Ascending aorta (tissue), 2 donors: ENCODE measurements around the gene CD302. TPM values are rescaled to one million over a fixed set of nuclear protein-coding genes. Genes with fewer than 3 reads are reported as not detected.
"Not testable (repeated sequence)": the region's sequence is repeated elsewhere in the genome, so short reads cannot be mapped to it uniquely, and the experiment has no call there.

Experiments
- DNase-seq, 2 donors: peaks; one replicate each; pipeline ENCODE4 v3.0.0-alpha.2; 2019; ENCODE audit warnings: low spot score in 2 of 2
- H3K27ac ChIP-seq, 2 donors: fragments of 200-600 bp; sonication (generic); one replicate each; pipeline ENCODE4 v1.5.1; 2016 to 2017; ENCODE audit warnings: mild to moderate bottlenecking in 1 of 2
- H3K27me3 ChIP-seq: fragments of 200-600 bp; sonication (generic); one replicate; pipeline ENCODE4 v1.5.1; 2017
- H3K36me3 ChIP-seq, 2 donors: fragments of 200-600 bp; sonication (generic); one replicate each; pipeline ENCODE4 v1.5.1; 2016
- H3K4me1 ChIP-seq, 2 donors: fragments of 200-600 bp; sonication (generic); one replicate each; pipeline ENCODE4 v1.5.1; 2016 to 2017; ENCODE audit warnings: mild to moderate bottlenecking in 1 of 2
- H3K4me3 ChIP-seq, 2 donors: fragments of 200-600 bp; sonication (generic); one replicate each; pipeline ENCODE4 v1.5.1; 2016 to 2017; ENCODE audit warnings: mild to moderate bottlenecking in 1 of 2
- H3K9me3 ChIP-seq, 2 donors: fragments of 200-600 bp; sonication (generic); one replicate each; pipeline ENCODE4 v1.5.1; 2016
- CTCF ChIP-seq, 3 experiments: fragments of 200-600 bp in 2 of 3; fragments of 450-650 bp in 1 of 3; sonication (generic) in 2 of 3; IDR thresholded peaks; one replicate each; pipeline ENCODE4 v1.5.1; 2016 to 2019; ENCODE audit warnings: antibody characterized with exemption in 3 of 3, mild to moderate bottlenecking in 1 of 3, moderate library complexity in 1 of 3
- intact Hi-C: fragments of 100-400 bp; cut with DNase I; formaldehyde crosslinking; loops from one replicate; pipeline ENCODE4 v1.15.1; 2023
- total RNA-seq: library from RNA; depleted of rRNA; stranded (reverse); fragments of >200 nt; gene quantifications from one replicate; pipeline ENCODE4 v1.1.0, GENCODE V29; 2016

CD302 gene
- total RNA-seq, 1 donor from 2014 or later = 30.9 TPM

DNA sequence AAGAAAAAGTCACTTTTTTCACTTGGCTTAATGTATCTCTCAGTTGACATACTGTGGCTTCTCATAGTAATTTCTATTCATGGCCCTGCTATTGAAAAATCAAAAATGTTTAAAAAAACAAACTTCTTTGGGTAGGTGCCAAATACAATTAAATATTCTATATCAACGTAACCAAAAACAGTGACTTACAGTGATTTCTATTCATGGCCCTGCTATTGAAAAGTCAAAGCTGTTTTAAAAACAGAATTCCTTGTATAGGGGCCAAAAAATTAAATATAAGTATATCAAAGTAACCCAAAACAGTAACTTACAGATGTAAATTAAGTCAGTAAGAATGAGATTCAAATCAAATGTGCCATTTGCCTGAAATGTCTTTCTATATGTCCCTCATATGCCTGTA is 31.4 kb upstream of the CD302 start:
- Histone ChIP-seq H3K9me3 (no peaks in the 10 kb centered on the region), H3K4me1 (no peaks in the 10 kb centered on the region), H3K4me3 (no peak overlapping the region), H3K27me3 (no peaks in the 10 kb centered on the region), H3K36me3 (no peaks in the 10 kb centered on the region), H3K27ac (no peak overlapping the region)
- intact Hi-C loops = no loop called here
- no peak for DNase-seq
- no peak for TF ChIP-seq CTCF (IDR thresholded peaks at IDR 0.05)

- no peak for DNase-seq
- H3K4me3 ChIP-seq = no peak overlapping the region
- TF ChIP-seq CTCF (IDR thresholded peaks at IDR 0.05) = no peak
- intact Hi-C loops = no loop called here
- no peaks in the 10 kb centered on the region for H3K9me3 ChIP-seq
- H3K27me3 ChIP-seq = no peaks in the 10 kb centered on the region
- H3K27ac ChIP-seq = no peak overlapping the region
- H3K4me1 ChIP-seq = no peaks in the 10 kb centered on the region
- no peaks in the 10 kb centered on the region for H3K36me3 ChIP-seq
Observed at GRCh38 chr2:159828738-159829137, 30.7 kb upstream of the CD302 start.

DNA sequence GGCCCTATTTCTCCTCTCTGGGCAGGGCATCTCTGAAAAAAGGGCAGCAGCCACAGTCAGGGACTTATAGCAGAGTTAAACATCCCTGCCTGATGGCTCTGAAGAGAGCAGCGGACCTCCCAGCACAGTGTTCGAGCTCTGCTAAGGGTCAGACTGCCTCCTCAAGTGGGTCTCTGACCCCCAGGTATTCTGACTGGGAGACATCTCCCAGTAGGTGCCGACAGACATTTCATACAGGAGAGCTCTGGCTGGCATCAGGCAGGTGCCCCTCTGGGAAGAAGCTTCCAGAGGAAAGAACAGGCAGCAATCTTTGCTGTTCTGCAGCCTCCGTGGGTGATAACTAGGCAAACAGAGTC is 24.4 kb upstream of the CD302 start:
- H3K9me3 ChIP-seq, DNase-seq, H3K36me3 ChIP-seq, H3K4me1 ChIP-seq, H3K4me3 ChIP-seq, H3K27ac ChIP-seq, intact Hi-C loops, H3K27me3 ChIP-seq: not testable (repeated sequence)

- DNase-seq, H3K9me3 ChIP-seq, intact Hi-C loops: not testable (repeated sequence)
Observed at GRCh38 chr2:159821775-159822477, 23.9 kb upstream of the CD302 start.

DNA sequence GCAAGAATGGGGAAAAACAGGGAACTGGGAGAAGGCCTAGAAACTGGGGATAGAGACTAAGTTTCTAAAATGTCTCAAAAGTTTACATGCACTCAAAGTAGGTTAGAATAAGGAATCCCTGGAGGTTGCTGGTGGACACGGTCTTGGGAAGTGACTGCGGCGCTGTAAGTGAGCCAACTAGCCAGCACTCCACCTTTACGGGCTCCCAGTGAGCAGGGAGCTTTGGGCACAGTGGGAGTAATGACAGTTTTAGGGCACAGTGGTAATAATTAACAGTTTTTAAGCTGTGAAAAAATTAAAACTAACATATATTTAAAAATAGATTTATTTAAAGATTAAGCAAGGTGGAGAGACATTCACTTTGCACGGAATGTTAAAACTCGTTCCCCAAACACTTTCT is 20.9 kb upstream of the CD302 start:
- no peaks in the 10 kb centered on the region for H3K27me3 ChIP-seq
- no peak overlapping the region for H3K27ac ChIP-seq
- H3K36me3 ChIP-seq = no peaks in the 10 kb centered on the region
- TF ChIP-seq CTCF (IDR thresholded peaks at IDR 0.05) = no peak
- intact Hi-C loops = no loop called here
- no peak overlapping the region for H3K4me3 ChIP-seq
- no peak for DNase-seq
- H3K4me1 ChIP-seq = no peaks in the 10 kb centered on the region
- H3K9me3 ChIP-seq = no peaks in the 10 kb centered on the region

More at GRCh38 chr2:159821775-159822477, 23.9 kb upstream of the CD302 start:
- H3K27me3 ChIP-seq, H3K4me1 ChIP-seq, H3K4me3 ChIP-seq, H3K27ac ChIP-seq, H3K36me3 ChIP-seq: not testable (repeated sequence)

- intact Hi-C loops = no loop called here
- no peaks in the 10 kb centered on the region for H3K4me1 ChIP-seq
- TF ChIP-seq CTCF (IDR thresholded peaks at IDR 0.05) = no peak
- no peaks in the 10 kb centered on the region for H3K27me3 ChIP-seq
- no peaks in the 10 kb centered on the region for H3K9me3 ChIP-seq
- no peak overlapping the region for H3K4me3 ChIP-seq
- H3K27ac ChIP-seq = no peak overlapping the region
- H3K36me3 ChIP-seq = no peaks in the 10 kb centered on the region
- DNase-seq = no peak
Observed at GRCh38 chr2:159817283-159817682, 19.3 kb upstream of the CD302 start.

DNA sequence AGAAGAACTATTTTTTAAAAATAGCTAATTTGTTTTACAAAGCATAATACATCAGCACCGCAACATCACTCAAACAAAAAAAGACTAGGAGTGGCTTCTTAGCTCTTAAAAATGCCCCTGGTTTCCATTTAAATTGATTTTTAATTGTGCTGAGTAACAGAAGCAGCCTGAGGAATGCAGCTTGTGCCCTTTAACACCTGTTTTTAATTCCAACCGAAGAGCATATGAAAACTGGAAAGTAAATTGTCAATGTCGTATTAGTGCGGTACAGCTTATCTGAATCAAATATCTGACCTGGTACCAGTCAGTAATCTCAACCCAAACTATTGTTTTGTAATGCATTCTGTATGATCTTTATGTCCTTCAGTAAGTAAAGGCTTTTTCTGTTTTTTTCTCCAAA is 13.2 kb upstream of the CD302 start:
- DNase-seq = no peak
- Histone ChIP-seq H3K27ac (no peak overlapping the region), H3K4me1 (no peaks in the 10 kb centered on the region), H3K36me3 (no peaks in the 10 kb centered on the region), H3K4me3 (no peak overlapping the region), H3K27me3 (no peaks in the 10 kb centered on the region), H3K9me3 (no peaks in the 10 kb centered on the region)
- intact Hi-C loops = no loop called here
- TF ChIP-seq CTCF (IDR thresholded peaks at IDR 0.05) = no peak
